A673 (cell line): ENCODE data around the gene UBE2D2. TPM values are rescaled to one million over a fixed set of nuclear protein-coding genes. Genes with fewer than 3 reads are reported as not detected.

Experiments used
- BruUV-seq: library from RNA; stranded (reverse); fragments of 400-500 nt; replicated peaks from 2 replicates; lab custom pipeline; 2021; lab: Mats Ljungman, UMichigan
- CTCF ChIA-PET: fragments of 300-600 bp; sonication (Branson Sonifier 250); formaldehyde crosslinking; loops from one replicate; lab custom pipeline; 2022; ENCODE audit warnings: antibody characterized with exemption; lab: Charles Lee
- POLR2A ChIA-PET: fragments of 300-600 bp; sonication (Branson Sonifier 250); formaldehyde crosslinking; loops from one replicate; lab custom pipeline; 2022; ENCODE audit warnings: antibody characterized with exemption; ENCODE audit not compliant: low non-redundant PET; lab: Charles Lee
- DNase-seq: peaks from one replicate; pipeline ENCODE4 v3.0.0-alpha.2; 2015; ENCODE audit warnings: low spot score
- H3K27ac ChIP-seq: fragments of 200-600 bp; sonication (generic); 2 replicates; pipeline ENCODE4 v1.5.1; 2016; ENCODE audit warnings: mixed run types, low read depth, mild to moderate bottlenecking, mixed read lengths, antibody characterized with exemption, low read length; ENCODE audit not compliant: poor library complexity, severe bottlenecking
- H3K27me3 ChIP-seq: fragments of 200-600 bp; sonication (generic); replicated peaks from 2 replicates; pipeline ENCODE4 v1.6.1; 2017; ENCODE audit warnings: mixed run types, low read depth, mild to moderate bottlenecking, mixed read lengths, antibody characterized with exemption, low read length; ENCODE audit not compliant: insufficient read depth, poor library complexity
- H3K36me3 ChIP-seq: fragments of 200-600 bp; sonication (generic); 2 replicates; pipeline ENCODE4 v1.6.1; 2016; ENCODE audit warnings: mixed run types, mild to moderate bottlenecking, mixed read lengths, antibody characterized with exemption, low read length; ENCODE audit not compliant: insufficient read depth, poor library complexity, severe bottlenecking
- H3K4me1 ChIP-seq: fragments of 200-600 bp; sonication (generic); 2 replicates; pipeline ENCODE4 v1.6.1; 2017; ENCODE audit warnings: mixed run types, mild to moderate bottlenecking, mixed read lengths, antibody characterized with exemption, low read length; ENCODE audit not compliant: insufficient read depth, poor library complexity, severe bottlenecking
- H3K4me3 ChIP-seq: fragments of 200-600 bp; sonication (generic); 2 replicates; pipeline ENCODE4 v1.5.1; 2016; ENCODE audit warnings: low read depth, mixed run types, mild to moderate bottlenecking, mixed read lengths, low read length; ENCODE audit not compliant: poor library complexity, severe bottlenecking
- H3K9me3 ChIP-seq: fragments of 200-600 bp; sonication (generic); 2 replicates; pipeline ENCODE4 v1.6.1; 2016; ENCODE audit warnings: mixed run types, low read depth, mild to moderate bottlenecking, mixed read lengths, antibody characterized with exemption, low read length; ENCODE audit not compliant: poor library complexity, severe bottlenecking
- CTCF ChIP-seq: fragments of 300-800, 200-600 bp; sonication (generic); conservative IDR thresholded peaks from 2 replicates; pipeline ENCODE4 v1.5.1; 2017; ENCODE audit warnings: low read depth, mild to moderate bottlenecking, antibody characterized with exemption, low read length, moderate library complexity, mixed read lengths
- EZH2 ChIP-seq: fragments of 200-600 bp; sonication (generic); IDR thresholded peaks from 2 replicates; pipeline ENCODE4 v1.6.1; 2017; ENCODE audit warnings: borderline replicate concordance, low read depth, mild to moderate bottlenecking, mixed read lengths, antibody characterized with exemption, low read length; ENCODE audit not compliant: poor library complexity, severe bottlenecking
- intact Hi-C: fragments of 100-400 bp; cut with micrococcal nuclease; formaldehyde crosslinking; loops from one replicate; pipeline ENCODE4 v1.10.0; 2022; ENCODE audit not compliant: unreplicated experiment
- total RNA-seq: library from RNA; stranded (reverse); gene quantifications from 2 replicates; pipeline ENCODE4 v1.2.3, GENCODE V29; 2021

UBE2D2 gene
- total RNA-seq, 1 experiment from 2014 or later, result 186 TPM

GRCh38 chr5:139667001-139667729 lies 106.0 kb downstream of the UBE2D2 start:
- Histone ChIP-seq H3K9me3 (no peaks in the 10 kb centered on the region), H3K27ac (peak overlapping the region; percentile 91), H3K4me3 (no peak overlapping the region), H3K27me3 (no peaks in the 10 kb centered on the region), H3K36me3 (no peaks in the 10 kb centered on the region), H3K4me1 (peaks cover 71% of the 10 kb centered on the region)
- POLR2A ChIA-PET, result interaction anchor here (0.5 kb wide), 1 partner anchor 269 kb away, joined by 5 read pairs; no protein-coding TSS in a partner anchor
- intact Hi-C loops, result no loop called here
- no peak for DNase-seq
- CTCF ChIA-PET, result no interaction called here
- no TSS peak for BruUV-seq
- TF ChIP-seq EZH2 (no peak), CTCF (no peak)

GRCh38 chr5:139667730-139668063 lies 106.6 kb downstream of the UBE2D2 start:
- no TSS peak for BruUV-seq
- peaks cover 71% of the 10 kb centered on the region for H3K4me1 ChIP-seq
- peak overlapping the region; percentile 38 for H3K4me3 ChIP-seq
- no peaks in the 10 kb centered on the region for H3K27me3 ChIP-seq
- no peak for TF ChIP-seq CTCF
- no peak for TF ChIP-seq EZH2
- DNase-seq, result peak; percentile 63
- no peaks in the 10 kb centered on the region for H3K36me3 ChIP-seq
- POLR2A ChIA-PET, result no interaction called here
- H3K9me3 ChIP-seq, result no peaks in the 10 kb centered on the region
- CTCF ChIA-PET, result no interaction called here
- H3K27ac ChIP-seq, result peak overlapping the region; percentile 91
- intact Hi-C loops, result no loop called here

- no peaks in the 10 kb centered on the region for H3K9me3 ChIP-seq
- ChIA-PET POLR2A (no interaction called here), CTCF (no interaction called here)
- peak overlapping the region; percentile 38 for H3K4me3 ChIP-seq
- H3K27me3 ChIP-seq, result no peaks in the 10 kb centered on the region
- no peaks in the 10 kb centered on the region for H3K36me3 ChIP-seq
- peak; percentile 82 for DNase-seq
- peaks cover 71% of the 10 kb centered on the region for H3K4me1 ChIP-seq
- intact Hi-C loops, result no loop called here
- peak overlapping the region; percentile 91 for H3K27ac ChIP-seq
- no TSS peak for BruUV-seq
- TF ChIP-seq EZH2 (no peak), CTCF (no peak)
Observed at GRCh38 chr5:139668064-139668880, 107.1 kb downstream of the UBE2D2 start.
